Measurements from ENCODE around the gene RAB40C.

Gene RAB40C

DNA sequence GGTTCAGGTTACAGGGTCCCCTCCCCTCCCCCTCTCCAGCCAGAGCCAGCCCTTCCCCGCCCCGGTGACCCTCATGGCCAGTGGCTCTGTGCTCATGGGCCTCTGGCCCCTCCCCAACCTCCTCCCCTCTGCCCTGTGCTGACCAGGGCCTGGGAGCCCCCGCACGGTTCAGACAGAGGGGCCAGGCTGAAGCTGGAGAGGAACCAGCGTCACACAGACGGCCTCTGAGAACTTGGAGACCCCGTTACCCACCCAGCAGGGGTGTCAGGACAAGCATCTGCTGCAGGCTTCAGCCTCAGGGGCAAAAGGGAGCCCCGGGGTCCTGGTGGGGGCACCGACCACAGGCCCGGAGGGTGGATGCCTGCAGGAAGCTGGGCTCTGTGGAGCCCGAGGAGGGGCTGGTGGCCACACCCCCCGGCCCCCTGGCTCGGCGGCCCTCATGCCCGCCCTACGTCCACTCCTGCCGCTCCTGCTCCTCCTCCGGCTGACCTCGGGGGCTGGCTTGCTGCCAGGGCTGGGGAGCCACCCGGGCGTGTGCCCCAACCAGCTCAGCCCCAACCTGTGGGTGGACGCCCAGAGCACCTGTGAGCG is 41.0 kb downstream of the RAB40C start, which contains the start of gene WFIKKN1:
TSS of gene WFIKKN1 (plus strand) at position 171 of the 591 bp plus-strand sequence. CDS start at position 440, 269 bp downstream.
- Histone ChIP-seq H2AFZ (ENCODE audit: low read depth, low read length) (no peak within 1 kb of the TSS), H3K4me1 (ENCODE audit: low read length) (peaks cover 7% of the 10 kb centered on the region), H3K36me3 (replicated peaks; ENCODE audit: low read depth, low read length) (peaks cover 12% of the 10 kb centered on the region), H3K9me3 (ENCODE audit: insufficient read depth, low read length) (no peaks in the 10 kb centered on the region), H3K79me2 (ENCODE audit: low read length) (peaks cover 14% of the 10 kb centered on the region), H3K4me2 (ENCODE audit: low read length) (no peak within 1 kb of the TSS), H3K9ac (ENCODE audit: low read length) (no peak within 1 kb of the TSS), H3K4me3 (ENCODE audit: low read length) (no peak within 1 kb of the TSS), H3K27ac (ENCODE audit: low read length) (no peak within 1 kb of the TSS), H3K27me3 (ENCODE audit: low read depth, low read length) (no peaks in the 10 kb centered on the region), H4K20me1 (ENCODE audit: insufficient read depth, low read length) (peaks cover 10% of the 10 kb centered on the region; the same call in 1 of the 2 replicates)
- TF ChIP-seq, protein P1, sequence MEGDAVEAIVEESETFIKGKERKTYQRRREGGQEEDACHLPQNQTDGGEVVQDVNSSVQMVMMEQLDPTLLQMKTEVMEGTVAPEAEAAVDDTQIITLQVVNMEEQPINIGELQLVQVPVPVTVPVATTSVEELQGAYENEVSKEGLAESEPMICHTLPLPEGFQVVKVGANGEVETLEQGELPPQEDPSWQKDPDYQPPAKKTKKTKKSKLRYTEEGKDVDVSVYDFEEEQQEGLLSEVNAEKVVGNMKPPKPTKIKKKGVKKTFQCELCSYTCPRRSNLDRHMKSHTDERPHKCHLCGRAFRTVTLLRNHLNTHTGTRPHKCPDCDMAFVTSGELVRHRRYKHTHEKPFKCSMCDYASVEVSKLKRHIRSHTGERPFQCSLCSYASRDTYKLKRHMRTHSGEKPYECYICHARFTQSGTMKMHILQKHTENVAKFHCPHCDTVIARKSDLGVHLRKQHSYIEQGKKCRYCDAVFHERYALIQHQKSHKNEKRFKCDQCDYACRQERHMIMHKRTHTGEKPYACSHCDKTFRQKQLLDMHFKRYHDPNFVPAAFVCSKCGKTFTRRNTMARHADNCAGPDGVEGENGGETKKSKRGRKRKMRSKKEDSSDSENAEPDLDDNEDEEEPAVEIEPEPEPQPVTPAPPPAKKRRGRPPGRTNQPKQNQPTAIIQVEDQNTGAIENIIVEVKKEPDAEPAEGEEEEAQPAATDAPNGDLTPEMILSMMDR (IDR thresholded peaks at IDR 0.05; ENCODE audit: low read depth, low read length) = no peak
- TF ChIP-seq EZH2phosphoT487 (IDR thresholded peaks at IDR 0.05; ENCODE audit: low read depth) = no peak

DNA sequence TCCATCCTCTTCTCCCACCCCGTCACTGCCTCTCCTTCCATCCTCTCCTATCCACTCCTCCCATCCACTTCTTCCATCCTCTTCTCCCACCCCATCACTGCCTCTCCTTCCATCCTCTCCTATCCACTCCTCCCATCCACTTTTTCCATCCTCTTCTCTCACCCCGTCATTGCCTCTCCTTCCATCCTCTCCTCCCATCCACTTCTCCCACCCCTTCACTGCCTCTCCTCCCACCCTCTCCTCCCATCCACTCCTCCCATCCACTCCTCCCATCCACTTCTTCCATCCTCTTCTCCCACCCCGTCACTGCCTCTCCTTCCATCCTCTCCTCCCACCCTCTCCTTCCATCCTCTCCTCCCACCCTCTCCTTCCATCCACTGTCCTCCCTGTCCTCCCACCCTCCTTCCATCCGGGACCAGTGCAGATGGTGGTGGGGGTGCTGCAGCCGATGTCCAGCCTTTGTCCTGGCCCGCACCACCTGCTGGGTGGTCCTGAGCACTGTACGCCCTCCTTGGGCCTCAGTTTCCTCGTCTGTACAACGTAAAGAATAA is 42.0 kb downstream of the RAB40C start:
- Histone ChIP-seq H3K4me1 (ENCODE audit: low read length) (peaks cover 7% of the 10 kb centered on the region), H3K4me3 (ENCODE audit: low read length) (no peak overlapping the region), H3K9ac (ENCODE audit: low read length) (no peak overlapping the region), H3K27me3 (ENCODE audit: low read depth, low read length) (no peaks in the 10 kb centered on the region), H3K79me2 (ENCODE audit: low read length) (peaks cover 16% of the 10 kb centered on the region), H3K27ac (ENCODE audit: low read length) (no peak overlapping the region), H2AFZ (ENCODE audit: low read depth, low read length) (no peak overlapping the region), H3K9me3 (ENCODE audit: insufficient read depth, low read length) (no peaks in the 10 kb centered on the region), H3K36me3 (replicated peaks; ENCODE audit: low read depth, low read length) (peaks cover 12% of the 10 kb centered on the region), H4K20me1 (ENCODE audit: insufficient read depth, low read length) (peaks cover 10% of the 10 kb centered on the region; the same call in 1 of the 2 replicates), H3K4me2 (ENCODE audit: low read length) (no peak overlapping the region)
- TF ChIP-seq, protein P1 (IDR thresholded peaks at IDR 0.05; ENCODE audit: low read depth, low read length) = no peak
- TF ChIP-seq EZH2phosphoT487 (IDR thresholded peaks at IDR 0.05; ENCODE audit: low read depth) = no peak

DNA sequence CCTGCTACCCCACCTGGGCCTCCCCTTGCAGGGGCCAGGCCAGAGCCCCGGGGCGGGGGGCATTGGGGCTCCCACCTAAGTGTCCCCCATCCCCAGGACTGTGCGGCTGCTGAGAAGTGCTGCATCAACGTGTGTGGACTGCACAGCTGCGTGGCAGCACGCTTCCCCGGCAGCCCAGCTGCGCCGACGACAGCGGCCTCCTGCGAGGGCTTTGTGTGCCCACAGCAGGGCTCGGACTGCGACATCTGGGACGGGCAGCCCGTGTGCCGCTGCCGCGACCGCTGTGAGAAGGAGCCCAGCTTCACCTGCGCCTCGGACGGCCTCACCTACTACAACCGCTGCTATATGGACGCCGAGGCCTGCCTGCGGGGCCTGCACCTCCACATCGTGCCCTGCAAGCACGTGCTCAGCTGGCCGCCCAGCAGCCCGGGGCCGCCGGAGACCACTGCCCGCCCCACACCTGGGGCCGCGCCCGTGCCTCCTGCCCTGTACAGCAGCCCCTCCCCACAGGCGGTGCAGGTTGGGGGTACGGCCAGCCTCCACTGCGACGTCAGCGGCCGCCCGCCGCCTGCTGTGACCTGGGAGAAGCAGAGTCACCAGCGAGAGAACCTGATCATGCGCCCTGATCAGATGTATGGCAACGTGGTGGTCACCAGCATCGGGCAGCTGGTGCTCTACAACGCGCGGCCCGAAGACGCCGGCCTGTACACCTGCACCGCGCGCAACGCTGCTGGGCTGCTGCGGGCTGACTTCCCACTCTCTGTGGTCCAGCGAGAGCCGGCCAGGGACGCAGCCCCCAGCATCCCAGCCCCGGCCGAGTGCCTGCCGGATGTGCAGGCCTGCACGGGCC is 42.8 kb downstream of the RAB40C start:
- Histone ChIP-seq H3K79me2 (ENCODE audit: low read length) (peaks cover 16% of the 10 kb centered on the region), H4K20me1 (ENCODE audit: insufficient read depth, low read length) (peaks cover 10% of the 10 kb centered on the region; the same call in 1 of the 2 replicates), H2AFZ (ENCODE audit: low read depth, low read length) (no peak overlapping the region), H3K36me3 (replicated peaks; ENCODE audit: low read depth, low read length) (peaks cover 12% of the 10 kb centered on the region), H3K9me3 (ENCODE audit: insufficient read depth, low read length) (no peaks in the 10 kb centered on the region), H3K4me2 (ENCODE audit: low read length) (no peak overlapping the region), H3K4me3 (ENCODE audit: low read length) (no peak overlapping the region), H3K4me1 (ENCODE audit: low read length) (peaks cover 10% of the 10 kb centered on the region), H3K27me3 (ENCODE audit: low read depth, low read length) (no peaks in the 10 kb centered on the region), H3K27ac (ENCODE audit: low read length) (no peak overlapping the region), H3K9ac (ENCODE audit: low read length) (no peak overlapping the region)
- no peak for TF ChIP-seq EZH2phosphoT487 (IDR thresholded peaks at IDR 0.05; ENCODE audit: low read depth)
- TF ChIP-seq, protein P1 (IDR thresholded peaks at IDR 0.05; ENCODE audit: low read depth, low read length) = no peak
